ENCODE data around the gene PARP14. TPM values are rescaled to one million over a fixed set of nuclear protein-coding genes. Genes with fewer than 3 reads are reported as not detected.
"Not testable (repeated sequence)": the region's sequence is repeated elsewhere in the genome, so short reads cannot be mapped to it uniquely, and the experiment has no call there.

The PARP14 gene
- total RNA-seq, 1 experiment from 2014 or later, result 15.5 TPM

DNA sequence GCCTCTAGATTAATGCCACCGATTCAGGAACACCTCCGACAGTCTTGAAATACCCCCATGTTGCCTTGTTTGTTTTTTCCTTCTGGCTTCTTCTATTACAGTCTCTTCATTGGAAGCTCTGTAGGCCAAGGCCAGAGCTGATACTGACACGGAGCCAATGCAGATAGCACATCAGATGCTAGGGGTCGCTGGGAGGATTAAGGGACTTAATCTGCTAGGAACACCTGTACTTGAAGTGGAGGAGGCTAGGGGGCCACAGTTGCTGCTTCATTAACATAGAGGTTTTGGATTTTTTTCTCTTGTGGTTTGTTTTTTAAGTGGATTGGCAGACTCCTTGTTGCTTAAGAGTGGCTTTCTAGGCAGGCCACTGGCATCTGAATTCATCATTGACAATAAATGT is 49.6 kb downstream of the PARP14 start:
- no TSS peak for BruUV-seq (replicated peaks)
- DNase-seq (ENCODE audit: unreplicated experiment), result no peak
- Mint-ChIP-seq H3K9me3 (ENCODE audit: unreplicated experiment) (no peaks in the 10 kb centered on the region), H3K27ac (ENCODE audit: low read depth, unreplicated experiment) (no peak overlapping the region), H3K27me3 (ENCODE audit: insufficient read depth, unreplicated experiment) (no peaks in the 10 kb centered on the region), H3K4me3 (ENCODE audit: unreplicated experiment) (no peak overlapping the region), H3K4me1 (ENCODE audit: insufficient read depth, unreplicated experiment) (no peaks in the 10 kb centered on the region), H3K36me3 (ENCODE audit: insufficient read depth, unreplicated experiment) (no peaks in the 10 kb centered on the region)
- ChIA-PET POLR2A (interaction anchor here (0.8 kb wide), 1 partner anchor 9 kb away, joined by 3 read pairs; no protein-coding TSS in a partner anchor), CTCF (no interaction called here)
- TF ChIP-seq, protein P1, sequence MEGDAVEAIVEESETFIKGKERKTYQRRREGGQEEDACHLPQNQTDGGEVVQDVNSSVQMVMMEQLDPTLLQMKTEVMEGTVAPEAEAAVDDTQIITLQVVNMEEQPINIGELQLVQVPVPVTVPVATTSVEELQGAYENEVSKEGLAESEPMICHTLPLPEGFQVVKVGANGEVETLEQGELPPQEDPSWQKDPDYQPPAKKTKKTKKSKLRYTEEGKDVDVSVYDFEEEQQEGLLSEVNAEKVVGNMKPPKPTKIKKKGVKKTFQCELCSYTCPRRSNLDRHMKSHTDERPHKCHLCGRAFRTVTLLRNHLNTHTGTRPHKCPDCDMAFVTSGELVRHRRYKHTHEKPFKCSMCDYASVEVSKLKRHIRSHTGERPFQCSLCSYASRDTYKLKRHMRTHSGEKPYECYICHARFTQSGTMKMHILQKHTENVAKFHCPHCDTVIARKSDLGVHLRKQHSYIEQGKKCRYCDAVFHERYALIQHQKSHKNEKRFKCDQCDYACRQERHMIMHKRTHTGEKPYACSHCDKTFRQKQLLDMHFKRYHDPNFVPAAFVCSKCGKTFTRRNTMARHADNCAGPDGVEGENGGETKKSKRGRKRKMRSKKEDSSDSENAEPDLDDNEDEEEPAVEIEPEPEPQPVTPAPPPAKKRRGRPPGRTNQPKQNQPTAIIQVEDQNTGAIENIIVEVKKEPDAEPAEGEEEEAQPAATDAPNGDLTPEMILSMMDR (IDR thresholded peaks at IDR 0.05; ENCODE audit: unreplicated experiment), result no peak
- intact Hi-C loops (cut with micrococcal nuclease), result no loop called here

- H3K27me3 Mint-ChIP-seq (ENCODE audit: insufficient read depth, unreplicated experiment); H3K4me3 Mint-ChIP-seq (ENCODE audit: unreplicated experiment); H3K4me1 Mint-ChIP-seq (ENCODE audit: insufficient read depth, unreplicated experiment); H3K9me3 Mint-ChIP-seq (ENCODE audit: unreplicated experiment); H3K27ac Mint-ChIP-seq (ENCODE audit: low read depth, unreplicated experiment); intact Hi-C loops (cut with micrococcal nuclease); BruUV-seq (replicated peaks); H3K36me3 Mint-ChIP-seq (ENCODE audit: insufficient read depth, unreplicated experiment): not testable (repeated sequence)
- ChIA-PET POLR2A (interaction anchor here (0.9 to 2.1 kb wide), 6 partner anchors 11 to 61 kb away, joined by 3 to 12 read pairs (median 4); partner anchors contain the start of gene HSPBAP1), CTCF (interaction anchor here (1.2 kb wide), 1 partner anchor 17 kb away, joined by 3 read pairs; no protein-coding TSS in a partner anchor)
- peak; percentile 85 for DNase-seq (ENCODE audit: unreplicated experiment)
Measured at GRCh38 chr3:122732682-122733525, 52.3 kb downstream of the PARP14 start.

DNA sequence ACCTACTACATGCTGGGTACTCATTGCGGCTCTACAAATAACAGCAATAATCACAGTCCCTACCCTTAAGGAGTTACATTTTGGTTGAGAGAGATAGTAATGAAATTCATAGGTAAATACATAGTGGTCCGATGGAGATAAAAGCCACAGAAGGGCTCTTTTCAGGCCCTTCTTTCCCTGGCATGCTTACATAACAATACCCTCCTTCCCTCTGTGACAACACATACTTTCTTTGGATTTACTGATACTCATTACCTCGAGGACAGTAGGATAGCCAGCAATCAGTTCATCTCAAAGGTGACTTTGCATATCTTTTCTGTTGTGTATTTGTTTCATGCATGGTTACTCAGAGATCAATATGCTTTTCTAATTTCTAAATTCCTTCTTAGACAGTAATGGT is 58.5 kb downstream of the PARP14 start:
- H3K9me3 Mint-ChIP-seq (ENCODE audit: unreplicated experiment), result no peaks in the 10 kb centered on the region
- H3K4me1 Mint-ChIP-seq (ENCODE audit: insufficient read depth, unreplicated experiment), result no peaks in the 10 kb centered on the region
- POLR2A ChIA-PET, result no interaction called here
- no TSS peak for BruUV-seq (replicated peaks)
- CTCF ChIA-PET, result interaction anchor here (0.6 kb wide), 1 partner anchor 1054 kb away, joined by 3 read pairs; no protein-coding TSS in a partner anchor
- DNase-seq (ENCODE audit: unreplicated experiment), result no peak
- TF ChIP-seq, protein P1 (IDR thresholded peaks at IDR 0.05; ENCODE audit: unreplicated experiment), result no peak
- H3K36me3 Mint-ChIP-seq (ENCODE audit: insufficient read depth, unreplicated experiment), result peaks cover 22% of the 10 kb centered on the region
- H3K27ac Mint-ChIP-seq (ENCODE audit: low read depth, unreplicated experiment), result no peak overlapping the region
- H3K4me3 Mint-ChIP-seq (ENCODE audit: unreplicated experiment), result no peak overlapping the region
- intact Hi-C loops (cut with micrococcal nuclease), result no loop called here
- no peaks in the 10 kb centered on the region for H3K27me3 Mint-ChIP-seq (ENCODE audit: insufficient read depth, unreplicated experiment)

GRCh38 chr3:122742234-122742633 is 61.6 kb downstream of the PARP14 start:
- Mint-ChIP-seq H3K27ac (ENCODE audit: low read depth, unreplicated experiment) (no peak overlapping the region), H3K36me3 (ENCODE audit: insufficient read depth, unreplicated experiment) (peaks cover 22% of the 10 kb centered on the region), H3K9me3 (ENCODE audit: unreplicated experiment) (no peaks in the 10 kb centered on the region), H3K27me3 (ENCODE audit: insufficient read depth, unreplicated experiment) (no peaks in the 10 kb centered on the region), H3K4me3 (ENCODE audit: unreplicated experiment) (no peak overlapping the region), H3K4me1 (ENCODE audit: insufficient read depth, unreplicated experiment) (peaks cover 7% of the 10 kb centered on the region)
- no TSS peak for BruUV-seq (replicated peaks)
- no peak for DNase-seq (ENCODE audit: unreplicated experiment)
- intact Hi-C loops (cut with micrococcal nuclease), result no loop called here
- CTCF ChIA-PET, result no interaction called here
- POLR2A ChIA-PET, result no interaction called here
- TF ChIP-seq, protein P1 (IDR thresholded peaks at IDR 0.05; ENCODE audit: unreplicated experiment), result no peak

Data from MCF 10A (cell line).